Astrocyte (in vitro differentiated cells and primary cell): ENCODE measurements around the gene TOLLIP. TPM values are rescaled to one million over a fixed set of nuclear protein-coding genes. Genes with fewer than 3 reads are reported as not detected.

Experiments
- DNase-seq: peaks from one replicate; pipeline ENCODE4 v3.0.0-alpha.2; 2010; ENCODE audit warnings: low read depth
- FAIRE-seq: peaks from 2 replicates; lab custom pipeline; 2011; peaks lifted over from hg19 to GRCh38; lab: Jason Lieb, UNC
- H2AFZ ChIP-seq: 2 replicates; pipeline ENCODE4 v1.6.0; 2012; ENCODE audit warnings: low read depth, low read length, inconsistent platforms
- H3K27ac ChIP-seq: 2 replicates; pipeline ENCODE4 v1.5.1; 2011; ENCODE audit warnings: low read depth, low read length, inconsistent platforms
- H3K27me3 ChIP-seq: 2 replicates; pipeline ENCODE4 v1.6.0; 2011; ENCODE audit warnings: low read length, inconsistent platforms; ENCODE audit not compliant: insufficient read depth
- H3K36me3 ChIP-seq: 2 replicates; pipeline ENCODE4 v1.5.1; 2011; ENCODE audit warnings: low read length, inconsistent platforms; ENCODE audit not compliant: insufficient read depth
- H3K4me1 ChIP-seq: 2 replicates; pipeline ENCODE4 v1.5.1; 2011; ENCODE audit warnings: low read length, inconsistent platforms; ENCODE audit not compliant: insufficient read depth
- H3K4me2 ChIP-seq: 2 replicates; pipeline ENCODE4 v1.6.0; 2012; ENCODE audit warnings: low read length, inconsistent platforms
- H3K4me3 ChIP-seq: 2 replicates; pipeline ENCODE4 v1.5.1; 2011; ENCODE audit warnings: low read depth, mild to moderate bottlenecking, low read length, inconsistent platforms; ENCODE audit not compliant: insufficient read depth
- H3K79me2 ChIP-seq: 2 replicates; pipeline ENCODE4 v1.6.0; 2012; ENCODE audit warnings: mild to moderate bottlenecking, low read length, inconsistent platforms; ENCODE audit not compliant: insufficient read depth
- H3K9ac ChIP-seq: 2 replicates; pipeline ENCODE4 v1.6.0; 2012; ENCODE audit warnings: mild to moderate bottlenecking, low read length, inconsistent platforms
- H3K9me3 ChIP-seq: 2 replicates; pipeline ENCODE4 v1.5.1; 2012; ENCODE audit warnings: low read depth, mild to moderate bottlenecking, low read length, inconsistent platforms; ENCODE audit not compliant: insufficient read depth
- H4K20me1 ChIP-seq: 2 replicates; pipeline ENCODE4 v1.6.0; 2012; ENCODE audit warnings: low read length, inconsistent platforms; ENCODE audit not compliant: insufficient read depth
- H3K27ac Mint-ChIP-seq: one replicate; pipeline ENCODE4 v1.8.0; 2021; ENCODE audit warnings: mild to moderate bottlenecking, mixed read lengths; ENCODE audit not compliant: unreplicated experiment
- H3K27me3 Mint-ChIP-seq: one replicate; pipeline ENCODE4 v1.8.0; 2021; ENCODE audit warnings: low read depth, mixed read lengths; ENCODE audit not compliant: unreplicated experiment
- H3K36me3 Mint-ChIP-seq: one replicate; pipeline ENCODE4 v1.8.0; 2021; ENCODE audit warnings: low read depth, mixed read lengths; ENCODE audit not compliant: unreplicated experiment
- H3K4me1 Mint-ChIP-seq: one replicate; pipeline ENCODE4 v1.8.0; 2021; ENCODE audit warnings: low read depth, mixed read lengths; ENCODE audit not compliant: unreplicated experiment
- H3K4me3 Mint-ChIP-seq: one replicate; pipeline ENCODE4 v1.8.0; 2021; ENCODE audit warnings: mild to moderate bottlenecking, moderate library complexity, mixed read lengths; ENCODE audit not compliant: unreplicated experiment
- H3K9me3 Mint-ChIP-seq: one replicate; pipeline ENCODE4 v1.8.0; 2021; ENCODE audit warnings: mild to moderate bottlenecking, mixed read lengths; ENCODE audit not compliant: unreplicated experiment
- EZH2 ChIP-seq: IDR thresholded peaks from 2 replicates; pipeline ENCODE4 v1.6.1; 2012; ENCODE audit warnings: mild to moderate bottlenecking, low read length, inconsistent platforms; ENCODE audit not compliant: insufficient read depth
- total RNA-seq: library from RNA; stranded (reverse); gene quantifications from 2 replicates; pipeline ENCODE4 v1.2.1, GENCODE V29; 2021
- TF ChIP-seq, protein P1 (sequence below): IDR thresholded peaks from 2 replicates; pipeline ENCODE4 v1.5.1; 2011; ENCODE audit warnings: low read depth, mild to moderate bottlenecking, inconsistent platforms, low read length, moderate library complexity; ENCODE audit not compliant: insufficient read depth

TOLLIP gene
- total RNA-seq, 1 donor from 2014 or later: 46.4 TPM

DNA sequence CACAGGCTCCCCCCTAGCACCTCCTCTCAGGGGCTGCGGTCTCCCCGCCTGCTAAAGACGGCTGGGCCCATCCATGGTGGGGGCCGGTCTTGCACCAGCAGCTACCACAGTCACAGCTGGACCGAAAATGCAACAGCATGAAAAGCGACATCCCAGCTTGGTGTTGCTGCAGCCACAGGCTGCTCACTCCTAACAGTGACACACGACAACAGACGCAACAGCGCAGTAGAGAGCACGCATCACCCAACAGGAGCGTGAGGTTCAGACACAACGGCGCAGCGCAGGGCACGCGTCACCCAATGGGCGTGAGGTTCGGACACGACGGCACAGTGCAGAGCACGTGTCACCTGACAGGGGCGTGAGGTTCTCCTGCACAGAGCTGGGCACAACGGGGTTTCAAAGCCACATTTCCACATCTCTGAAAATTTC, 24.1 kb downstream of the TOLLIP start:
- no peak overlapping the region for H3K4me2 ChIP-seq
- H4K20me1 ChIP-seq: peaks cover 19% of the 10 kb centered on the region
- no peak overlapping the region for H3K27ac ChIP-seq
- Mint-ChIP-seq H3K27ac (no peak overlapping the region), H3K27me3 (no peaks in the 10 kb centered on the region), H3K4me3 (no peak overlapping the region), H3K4me1 (no peaks in the 10 kb centered on the region), H3K36me3 (peaks cover 9% of the 10 kb centered on the region), H3K9me3 (no peaks in the 10 kb centered on the region)
- no peaks in the 10 kb centered on the region for H3K27me3 ChIP-seq
- TF ChIP-seq EZH2: no peak
- TF ChIP-seq, protein P1, sequence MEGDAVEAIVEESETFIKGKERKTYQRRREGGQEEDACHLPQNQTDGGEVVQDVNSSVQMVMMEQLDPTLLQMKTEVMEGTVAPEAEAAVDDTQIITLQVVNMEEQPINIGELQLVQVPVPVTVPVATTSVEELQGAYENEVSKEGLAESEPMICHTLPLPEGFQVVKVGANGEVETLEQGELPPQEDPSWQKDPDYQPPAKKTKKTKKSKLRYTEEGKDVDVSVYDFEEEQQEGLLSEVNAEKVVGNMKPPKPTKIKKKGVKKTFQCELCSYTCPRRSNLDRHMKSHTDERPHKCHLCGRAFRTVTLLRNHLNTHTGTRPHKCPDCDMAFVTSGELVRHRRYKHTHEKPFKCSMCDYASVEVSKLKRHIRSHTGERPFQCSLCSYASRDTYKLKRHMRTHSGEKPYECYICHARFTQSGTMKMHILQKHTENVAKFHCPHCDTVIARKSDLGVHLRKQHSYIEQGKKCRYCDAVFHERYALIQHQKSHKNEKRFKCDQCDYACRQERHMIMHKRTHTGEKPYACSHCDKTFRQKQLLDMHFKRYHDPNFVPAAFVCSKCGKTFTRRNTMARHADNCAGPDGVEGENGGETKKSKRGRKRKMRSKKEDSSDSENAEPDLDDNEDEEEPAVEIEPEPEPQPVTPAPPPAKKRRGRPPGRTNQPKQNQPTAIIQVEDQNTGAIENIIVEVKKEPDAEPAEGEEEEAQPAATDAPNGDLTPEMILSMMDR: no peak
- FAIRE-seq: no peak
- peaks cover 2% of the 10 kb centered on the region for H3K79me2 ChIP-seq
- H2AFZ ChIP-seq: no peak overlapping the region
- no peak overlapping the region for H3K9ac ChIP-seq
- no peaks in the 10 kb centered on the region for H3K4me1 ChIP-seq
- H3K36me3 ChIP-seq: peaks cover 6% of the 10 kb centered on the region
- DNase-seq: no peak
- no peaks in the 10 kb centered on the region for H3K9me3 ChIP-seq
- no peak overlapping the region for H3K4me3 ChIP-seq

DNA sequence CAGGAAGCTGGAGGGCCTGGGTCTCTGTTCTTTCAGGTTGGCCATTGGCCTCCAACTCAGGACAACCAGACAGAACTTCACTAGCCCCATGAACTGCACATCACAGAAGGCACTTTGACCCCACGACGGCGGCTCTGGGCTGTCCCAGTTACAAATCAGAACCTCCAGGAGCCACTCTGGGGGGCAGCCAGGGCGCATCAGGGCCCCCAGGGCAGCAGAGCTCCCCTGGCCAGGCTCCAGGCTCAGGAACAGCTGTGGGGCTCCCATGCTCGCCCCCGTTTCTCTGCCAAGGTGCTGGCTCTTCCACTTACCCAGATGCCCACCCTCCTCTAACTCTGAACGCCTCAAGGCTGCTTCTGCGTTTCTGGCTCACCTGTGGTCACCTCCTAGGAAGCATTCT, 25.5 kb downstream of the TOLLIP start:
- peaks cover 10% of the 10 kb centered on the region for H3K36me3 Mint-ChIP-seq

DNA sequence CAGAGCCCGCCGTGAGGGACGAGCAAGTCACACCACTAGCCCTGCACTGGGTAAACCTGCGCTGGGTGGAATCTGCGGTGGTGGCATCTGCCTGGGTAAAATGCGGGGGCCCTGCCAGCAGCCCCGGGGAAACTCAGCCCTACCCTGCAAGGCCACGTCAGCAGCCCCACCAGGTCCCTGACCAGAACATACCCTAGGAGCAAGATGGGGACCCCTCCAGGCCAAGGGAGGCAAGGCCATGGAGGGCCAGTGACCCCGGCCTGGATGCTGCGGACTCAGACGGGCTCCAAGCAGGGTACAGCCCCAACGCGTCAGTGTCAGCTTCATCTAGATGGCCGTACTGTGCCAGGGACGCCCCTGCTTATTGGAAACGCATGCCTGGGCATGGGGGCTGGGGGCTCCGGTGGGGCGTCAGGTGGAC, 26.3 kb downstream of the TOLLIP start:
- Histone ChIP-seq H3K79me2 (no peaks in the 10 kb centered on the region), H2AFZ (no peak overlapping the region), H3K27me3 (no peaks in the 10 kb centered on the region), H3K36me3 (peaks cover 9% of the 10 kb centered on the region), H3K9ac (no peak overlapping the region), H3K4me2 (no peak overlapping the region), H3K9me3 (no peaks in the 10 kb centered on the region), H3K4me1 (no peaks in the 10 kb centered on the region), H3K27ac (no peak overlapping the region), H3K4me3 (no peak overlapping the region), H4K20me1 (peaks cover 19% of the 10 kb centered on the region)
- H3K4me3 Mint-ChIP-seq: no peak overlapping the region
- FAIRE-seq: no peak
- no peak for DNase-seq
- H3K27ac Mint-ChIP-seq: no peak overlapping the region
- no peaks in the 10 kb centered on the region for H3K9me3 Mint-ChIP-seq
- TF ChIP-seq, protein P1: no peak
- no peak for TF ChIP-seq EZH2
- no peaks in the 10 kb centered on the region for H3K27me3 Mint-ChIP-seq
- no peaks in the 10 kb centered on the region for H3K4me1 Mint-ChIP-seq
- H3K36me3 Mint-ChIP-seq: peaks cover 10% of the 10 kb centered on the region

More for the DNA sequence above, 25.5 kb downstream of the TOLLIP start:
- Mint-ChIP-seq H3K4me3 (no peak overlapping the region), H3K27me3 (no peaks in the 10 kb centered on the region), H3K9me3 (no peaks in the 10 kb centered on the region), H3K27ac (no peak overlapping the region), H3K4me1 (no peaks in the 10 kb centered on the region)
- Histone ChIP-seq H2AFZ (no peak overlapping the region), H3K9me3 (no peaks in the 10 kb centered on the region), H3K9ac (no peak overlapping the region), H3K27me3 (no peaks in the 10 kb centered on the region), H3K4me2 (no peak overlapping the region), H4K20me1 (peaks cover 19% of the 10 kb centered on the region), H3K4me3 (no peak overlapping the region), H3K27ac (no peak overlapping the region), H3K4me1 (no peaks in the 10 kb centered on the region), H3K36me3 (peaks cover 9% of the 10 kb centered on the region), H3K79me2 (no peaks in the 10 kb centered on the region)
- TF ChIP-seq, protein P1: no peak
- no peak for TF ChIP-seq EZH2
- DNase-seq (no peak), FAIRE-seq (no peak)
